Measurements from ENCODE around the gene INPP5A. TPM values are rescaled to one million over a fixed set of nuclear protein-coding genes. Genes with fewer than 3 reads are reported as not detected.
A peak's percentile ranks its signal among the peaks of the same experiment; 100 is the strongest.

Gene INPP5A
- total RNA-seq, 6 donors from 2014 or later, result 28.6 to 81.7 (median 44.8) TPM

- H3K36me3 ChIP-seq, result peaks cover 0 to 57% (median 22%) of the 10 kb centered on the region in 4 donors
- no peak overlapping the region for H3K4me3 ChIP-seq
- H3K27me3 ChIP-seq, result no peaks in the 10 kb centered on the region
- WGBS, 2 donors, result 90 to 94% methylated on average over 12 to 16 of the region's 16 CpGs
- no peaks in the 10 kb centered on the region for H3K4me1 ChIP-seq
- DNase-seq (peak in 1 of 2 donors; percentile 49), ATAC-seq (ENCODE audit: low FRiP score in 2 of 2) (no peak)
- H3K9me3 ChIP-seq, result no peaks in the 10 kb centered on the region
- TF ChIP-seq EP300 (IDR thresholded peaks at IDR 0.05), result no peak
- no peak for TF ChIP-seq POLR2A (IDR thresholded peaks at IDR 0.05)
- no peak for TF ChIP-seq CTCF (IDR thresholded peaks at IDR 0.05)
- no peak for TF ChIP-seq POLR2AphosphoS5 (IDR thresholded peaks at IDR 0.05)
- no peak overlapping the region for H3K27ac ChIP-seq
These were observed 199.9 kb downstream of the INPP5A start for GRCh38 chr10:132737390-132738048.

DNA sequence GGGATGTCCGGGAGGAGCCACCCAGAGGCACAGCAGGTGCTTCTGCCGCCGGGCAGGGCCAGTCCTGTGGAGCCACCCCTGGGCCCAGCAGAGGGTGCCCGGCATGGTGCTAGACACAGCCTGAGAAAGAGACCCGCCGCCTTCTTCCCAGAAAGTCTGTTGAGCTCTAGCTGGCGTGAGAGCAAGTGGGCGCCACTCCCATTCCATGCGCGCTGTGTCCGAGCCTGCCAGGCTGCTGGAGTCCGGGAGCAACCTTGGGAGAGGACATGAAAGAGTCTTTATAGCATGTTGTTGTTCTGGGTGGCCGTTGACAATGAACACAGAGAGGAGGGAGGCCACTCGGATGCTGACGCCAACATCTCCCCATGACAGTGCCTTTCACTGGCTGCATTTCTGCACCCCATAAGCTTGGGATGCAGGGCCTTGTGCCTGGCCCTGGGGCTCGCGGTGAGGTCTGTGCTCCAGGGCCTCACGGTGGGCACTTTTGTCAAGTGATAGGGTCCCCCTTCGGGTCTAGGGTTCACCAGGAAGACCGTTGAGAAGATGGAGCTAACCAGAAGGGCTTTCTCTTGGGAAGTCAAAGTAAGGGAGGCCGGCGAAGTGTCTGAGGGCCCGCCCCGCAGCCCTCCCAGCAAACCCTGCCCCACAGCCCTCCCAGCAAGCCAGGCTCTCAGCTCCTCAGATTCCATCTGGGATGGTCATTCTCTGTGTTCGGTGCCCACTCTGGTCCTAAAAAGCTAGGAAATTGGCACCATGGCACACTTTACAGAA, 201.1 kb downstream of the INPP5A start:
- Histone ChIP-seq H3K27ac (no peak overlapping the region), H3K9me3 (no peaks in the 10 kb centered on the region), H3K4me3 (no peak overlapping the region), H3K36me3 (peaks cover 0 to 51% (median 21%) of the 10 kb centered on the region in 4 donors), H3K4me1 (no peaks in the 10 kb centered on the region), H3K27me3 (no peaks in the 10 kb centered on the region)
- WGBS, 2 donors, result 93 to 95% methylated on average over 12 to 21 of the region's 25 CpGs
- no peak for TF ChIP-seq EP300 (IDR thresholded peaks at IDR 0.05)
- no peak for TF ChIP-seq CTCF (IDR thresholded peaks at IDR 0.05)
- no peak for TF ChIP-seq POLR2AphosphoS5 (IDR thresholded peaks at IDR 0.05)
- TF ChIP-seq POLR2A (IDR thresholded peaks at IDR 0.05), result no peak
- DNase-seq (peak in 1 of 2 donors; percentile 59), ATAC-seq (ENCODE audit: low FRiP score in 2 of 2) (no peak)

GRCh38 chr10:132739225-132739613, 201.6 kb downstream of the INPP5A start:
- H3K4me3 ChIP-seq, result no peak overlapping the region
- TF ChIP-seq EP300 (IDR thresholded peaks at IDR 0.05) (no peak), POLR2AphosphoS5 (IDR thresholded peaks at IDR 0.05) (no peak), CTCF (IDR thresholded peaks at IDR 0.05) (no peak), POLR2A (IDR thresholded peaks at IDR 0.05) (no peak)
- H3K27ac ChIP-seq, result no peak overlapping the region
- peaks cover 0 to 51% (median 17%) of the 10 kb centered on the region in 4 donors for H3K36me3 ChIP-seq
- ATAC-seq (ENCODE audit: low FRiP score in 2 of 2) (no peak), DNase-seq (peak in 1 of 2 donors; percentile 68)
- H3K27me3 ChIP-seq, result no peaks in the 10 kb centered on the region
- no peaks in the 10 kb centered on the region for H3K9me3 ChIP-seq
- WGBS, 2 donors, result 88 to 97% methylated on average over 9 to 14 of the region's 14 CpGs
- H3K4me1 ChIP-seq, result no peaks in the 10 kb centered on the region

- 81 to 86% methylated on average over 6 of the region's 6 CpGs for WGBS, 2 donors
- ATAC-seq (ENCODE audit: low FRiP score in 2 of 2), result no peak
- no peak for TF ChIP-seq POLR2A (IDR thresholded peaks at IDR 0.05)
- no peak for TF ChIP-seq CTCF (IDR thresholded peaks at IDR 0.05)
- TF ChIP-seq EP300 (IDR thresholded peaks at IDR 0.05), result no peak
- no peak for TF ChIP-seq POLR2AphosphoS5 (IDR thresholded peaks at IDR 0.05)
- Histone ChIP-seq H3K4me1 (no peaks in the 10 kb centered on the region), H3K27me3 (no peaks in the 10 kb centered on the region), H3K27ac (no peak overlapping the region), H3K4me3 (no peak overlapping the region), H3K36me3 (peaks cover 0 to 40% (median 17%) of the 10 kb centered on the region in 4 donors), H3K9me3 (no peaks in the 10 kb centered on the region)
- DNase-seq, result no peak
These were observed 203.0 kb downstream of the INPP5A start for GRCh38 chr10:132740588-132740987.

Measured in upper lobe of left lung (tissue), 6 donors.